IMR-90 (cell line): Measurements from ENCODE around the gene RAD51. TPM values are rescaled to one million over a fixed set of nuclear protein-coding genes. Genes with fewer than 3 reads are reported as not detected.

ENCODE experiments used
- ATAC-seq: fragments of 200-7000 bp; cut with Tn5 transposase; 2 replicates; pipeline ENCODE4 v1.9.1; 2020; ENCODE audit warnings: low read depth, mild to moderate bottlenecking, moderate library complexity
- BruUV-seq: library from RNA; stranded (reverse); fragments of 400-500 nt; replicated peaks from 2 replicates; lab custom pipeline; 2021; lab: Mats Ljungman, UMichigan
- CTCF ChIA-PET: fragments of 300-600 bp; formaldehyde crosslinking; extraction: SDS; loops from one replicate; lab custom pipeline; 2021; ENCODE audit warnings: antibody characterized with exemption; lab: Yijun Ruan, JAX
- POLR2A ChIA-PET: fragments of 300-600 bp; sonication (Branson Sonifier 250); formaldehyde crosslinking; loops from one replicate; lab custom pipeline; 2022; ENCODE audit warnings: antibody characterized with exemption; ENCODE audit not compliant: unreplicated experiment; lab: Charles Lee
- DNase-seq: peaks from one replicate; pipeline ENCODE4 v3.0.0; 2013
- H2AFZ ChIP-seq: replicated peaks from 2 replicates; pipeline ENCODE3; 2013; ENCODE audit warnings: low read length, mild to moderate bottlenecking; ENCODE audit not compliant: poor library complexity
- H2AK5ac ChIP-seq: 2 replicates; pipeline ENCODE4 v1.6.1; 2013; ENCODE audit warnings: low read depth, low read length, inconsistent platforms
- H2AK9ac ChIP-seq: replicated peaks from 2 replicates; pipeline ENCODE3; 2013; ENCODE audit warnings: mild to moderate bottlenecking, low read depth, low read length, moderate library complexity; ENCODE audit not compliant: poor library complexity
- H2BK120ac ChIP-seq: 2 replicates; pipeline ENCODE4 v1.6.1; 2013; ENCODE audit warnings: low read depth, low read length, inconsistent platforms
- H2BK15ac ChIP-seq: 3 replicates; pipeline ENCODE4 v1.6.1; 2013; ENCODE audit warnings: low read depth, low read length, inconsistent platforms
- H2BK20ac ChIP-seq: 2 replicates; pipeline ENCODE4 v1.6.1; 2013; ENCODE audit warnings: low read depth, mild to moderate bottlenecking, inconsistent platforms, low read length, moderate library complexity
- H2BK5ac ChIP-seq: 2 replicates; pipeline ENCODE4 v1.6.1; 2013; ENCODE audit warnings: mild to moderate bottlenecking, low read depth, low read length, inconsistent platforms; ENCODE audit not compliant: poor library complexity, severe bottlenecking
- H3K14ac ChIP-seq: replicated peaks from 2 replicates; pipeline ENCODE4 v1.6.1; 2013; ENCODE audit warnings: low read depth, low read length, inconsistent platforms
- H3K18ac ChIP-seq: 2 replicates; pipeline ENCODE4 v1.6.1; 2013; ENCODE audit warnings: low read depth, low read length, control low read depth
- H3K23ac ChIP-seq: 2 replicates; pipeline ENCODE4 v1.6.1; 2013; ENCODE audit warnings: low read depth, low read length, inconsistent platforms
- H3K27ac ChIP-seq: 2 replicates; pipeline ENCODE4 v1.5.1; 2013; ENCODE audit warnings: mild to moderate bottlenecking, control low read depth, low read length; ENCODE audit not compliant: insufficient read depth
- H3K27me3 ChIP-seq: 2 replicates; pipeline ENCODE4 v1.6.1; 2013; ENCODE audit warnings: low read length; ENCODE audit not compliant: control insufficient read depth, insufficient read depth
- H3K36me3 ChIP-seq: 2 replicates; pipeline ENCODE4 v1.6.1; 2013; ENCODE audit warnings: low read length, mixed read lengths; ENCODE audit not compliant: control insufficient read depth, insufficient read depth
- H3K4ac ChIP-seq: 2 replicates; pipeline ENCODE4 v1.6.1; 2013; ENCODE audit warnings: low read depth, low read length, inconsistent platforms
- H3K4me1 ChIP-seq: 2 replicates; pipeline ENCODE4 v1.6.1; 2013; ENCODE audit warnings: low read length, mixed read lengths; ENCODE audit not compliant: control insufficient read depth, insufficient read depth
- H3K4me2 ChIP-seq: 2 replicates; pipeline ENCODE4 v1.6.1; 2013; ENCODE audit warnings: low read depth, mild to moderate bottlenecking, control low read depth, low read length, moderate library complexity
- H3K4me3 ChIP-seq: 2 replicates; pipeline ENCODE4 v1.5.1; 2013; ENCODE audit warnings: low read depth, mild to moderate bottlenecking, control low read depth, low read length, moderate library complexity; ENCODE audit not compliant: insufficient read depth
- H3K56ac ChIP-seq: 2 replicates; pipeline ENCODE4 v1.6.1; 2013; ENCODE audit warnings: low read length, inconsistent platforms; ENCODE audit not compliant: insufficient read depth; ENCODE audit errors: extremely low read depth
- H3K79me1 ChIP-seq, 2 experiments: 2 replicates each; pipeline ENCODE4 v1.6.1; 2013; ENCODE audit warnings: low read length in 2 of 2, inconsistent platforms in 1 of 2, low read depth in 1 of 2
- H3K9ac ChIP-seq: 2 replicates; pipeline ENCODE4 v1.6.1; 2013; ENCODE audit warnings: low read depth, low read length, control low read depth
- H3K9me1 ChIP-seq: 2 replicates; pipeline ENCODE4 v1.6.1; 2013; ENCODE audit warnings: low read length, inconsistent platforms; ENCODE audit not compliant: insufficient read depth
- H3K9me3 ChIP-seq: 2 replicates; pipeline ENCODE4 v1.6.1; 2013; ENCODE audit warnings: low read length; ENCODE audit not compliant: control insufficient read depth, insufficient read depth
- H4K20me1 ChIP-seq: 2 replicates; pipeline ENCODE4 v1.6.1; 2013; ENCODE audit warnings: low read length, inconsistent platforms; ENCODE audit not compliant: insufficient read depth
- H4K5ac ChIP-seq: 2 replicates; pipeline ENCODE4 v1.6.1; 2013; ENCODE audit warnings: mild to moderate bottlenecking, low read depth, low read length, control low read depth
- H4K8ac ChIP-seq, 2 experiments: 2 replicates each; pipeline ENCODE4 v1.6.1; 2013; ENCODE audit warnings: low read depth in 2 of 2, low read length in 2 of 2, control low read depth in 1 of 2, inconsistent platforms in 1 of 2
- H4K91ac ChIP-seq: 2 replicates; pipeline ENCODE4 v1.6.1; 2013; ENCODE audit warnings: low read depth, low read length, inconsistent platforms; ENCODE audit not compliant: insufficient read depth
- BHLHE40 ChIP-seq: fragments of 150-350 bp; IDR thresholded peaks from 2 replicates; pipeline ENCODE4 v1.6.1; 2016; ENCODE audit warnings: mild to moderate bottlenecking, low read depth, low read length
- MAFK ChIP-seq: IDR thresholded peaks from 2 replicates; pipeline ENCODE4 v1.6.1; 2012; ENCODE audit warnings: low read depth, low read length, improper control_type of control experiment
- MXI1 ChIP-seq: IDR thresholded peaks from 2 replicates; pipeline ENCODE4 v1.6.1; 2012; ENCODE audit warnings: low read depth, mild to moderate bottlenecking, low read length, moderate library complexity, borderline replicate concordance
- POLR2A ChIP-seq: IDR thresholded peaks from 2 replicates; pipeline ENCODE4 v1.6.1; 2012; ENCODE audit warnings: mild to moderate bottlenecking, low read depth, low read length
- SMC3 ChIP-seq: fragments of 150-350 bp; IDR thresholded peaks from 2 replicates; pipeline ENCODE4 v1.6.1; 2016; ENCODE audit warnings: low read depth, mild to moderate bottlenecking, antibody characterized with exemption, low read length, moderate library complexity
- USF2 ChIP-seq: fragments of 150-350 bp; IDR thresholded peaks from 2 replicates; pipeline ENCODE4 v1.6.1; 2017; ENCODE audit warnings: mild to moderate bottlenecking, antibody characterized with exemption, low read length, low read depth
- WGBS, 2 experiments: methylation state at CpG; one replicate each; pipeline versions ENCODE4 v1.1.5 to v1.1.7; 2013; ENCODE audit warnings: missing lambda C conversion rate in 2 of 2; ENCODE audit not compliant: insufficient read length in 1 of 2; ENCODE audit errors: extremely low coverage in 2 of 2; 5-methylcytosine and 5-hydroxymethylcytosine counted together
- dilution Hi-C: fragments of 300-500 bp; cut with HindIII; formaldehyde crosslinking; loops from one replicate; pipeline ENCODE4 v1.14.3; 2018; ENCODE audit warnings: low sequenced_read_pairs; ENCODE audit not compliant: unreplicated experiment
- in situ Hi-C: fragments of 300-500 bp; cut with MboI; formaldehyde crosslinking; loops from 3 replicates; pipeline ENCODE4 v1.14.3; 2019; ENCODE audit warnings: low sequenced_read_pairs, inconsistent platforms, mixed read lengths
- intact Hi-C: fragments of 100-400 bp; cut with micrococcal nuclease; formaldehyde crosslinking; loops from 2 replicates; pipeline ENCODE4 v1.10.0; 2022
- polyA plus RNA-seq, 3 experiments: library from polyadenylated mRNA; depleted of rRNA; stranded (reverse); fragments of >200 nt; gene quantifications; 2 replicates each; pipeline ENCODE4 v1.2.3, GENCODE V29; 2012; ENCODE audit warnings: low replicate concordance in 1 of 3
- total RNA-seq: library from RNA; depleted of rRNA; stranded (reverse); fragments of >200 nt; gene quantifications from 2 replicates; pipeline ENCODE4 v1.2.3, GENCODE V29; 2012

Gene RAD51
- total and polyA plus RNA-seq, 2 of the 4 experiments (the other 2 are of a cell fraction) = 6.8 to 8.4 TPM

- no peak overlapping the region for H3K4ac ChIP-seq
- no peak overlapping the region for H3K4me3 ChIP-seq
- H3K27me3 ChIP-seq = no peaks in the 10 kb centered on the region
- no peak overlapping the region for H3K23ac ChIP-seq
- no peak overlapping the region for H4K91ac ChIP-seq
- H3K4me2 ChIP-seq = no peak overlapping the region
- H3K79me1 ChIP-seq = peaks cover 0 to 4% of the 10 kb centered on the region in 2 experiments; a peak in 3 of 4 replicates
- no peak overlapping the region for H2AFZ ChIP-seq
- H3K4me1 ChIP-seq = peaks cover 1% of the 10 kb centered on the region; the same call in 1 of the 2 replicates
- WGBS, 2 experiments = no CpG with 5 or more reads among the region's 4 CpGs
- no peak overlapping the region for H2AK5ac ChIP-seq
- H3K18ac ChIP-seq = no peak overlapping the region
- peaks cover 27% of the 10 kb centered on the region for H3K36me3 ChIP-seq
- H3K9me1 ChIP-seq = no peaks in the 10 kb centered on the region
- H3K9me3 ChIP-seq = no peaks in the 10 kb centered on the region
- ChIA-PET POLR2A (interaction anchor here (0.5 kb wide), 1 partner anchor 24 kb away, joined by 3 read pairs; no protein-coding TSS in a partner anchor), CTCF (no interaction called here)
- dilution Hi-C loops = no loop called here
- no peak overlapping the region for H3K9ac ChIP-seq
- H2BK20ac ChIP-seq = no peak overlapping the region
- ATAC-seq (no peak), DNase-seq (no peak)
- H4K20me1 ChIP-seq = no peaks in the 10 kb centered on the region
- H2BK15ac ChIP-seq = no peak overlapping the region
- no peak overlapping the region for H3K56ac ChIP-seq
- no peak overlapping the region for H3K27ac ChIP-seq
- no peak overlapping the region for H4K5ac ChIP-seq
- no peak overlapping the region for H2BK120ac ChIP-seq
- BruUV-seq = no TSS peak
- no peak overlapping the region for H2BK5ac ChIP-seq
- no peak overlapping the region for H2AK9ac ChIP-seq
- intact Hi-C loops = no loop called here
- in situ Hi-C loops = no loop called here
- no peak overlapping the region for H3K14ac ChIP-seq
- no peak for TF ChIP-seq MAFK
- TF ChIP-seq BHLHE40 = no peak
- no peak for TF ChIP-seq MXI1
- no peak for TF ChIP-seq USF2
- no peak for TF ChIP-seq SMC3
- TF ChIP-seq POLR2A = no peak
- no peak overlapping the region for H4K8ac ChIP-seq
Measured at GRCh38 chr15:40736575-40736974, 41.6 kb downstream of the RAD51 start.
